PC-3 (cell line): Measurements from ENCODE around the gene AGRN. TPM values are rescaled to one million over a fixed set of nuclear protein-coding genes. Genes with fewer than 3 reads are reported as not detected.

Source experiments
- ATAC-seq: fragments of 200-7000 bp; cut with Tn5 transposase; 2 replicates; pipeline ENCODE4 v1.9.1; 2020; ENCODE audit warnings: mild to moderate bottlenecking, moderate library complexity
- BruUV-seq: library from RNA; stranded (reverse); fragments of 400-500 nt; replicated peaks from 2 replicates; lab custom pipeline; 2021; lab: Mats Ljungman, UMichigan
- CTCF ChIA-PET: fragments of 300-600 bp; sonication (Branson Sonifier 250); formaldehyde crosslinking; loops from one replicate; lab custom pipeline; 2022; ENCODE audit warnings: antibody characterized with exemption; lab: Charles Lee
- POLR2A ChIA-PET: fragments of 300-600 bp; sonication (Branson Sonifier 250); formaldehyde crosslinking; loops from one replicate; lab custom pipeline; 2022; ENCODE audit warnings: antibody characterized with exemption; ENCODE audit not compliant: unreplicated experiment; lab: Charles Lee
- DNase-seq: peaks from one replicate; pipeline ENCODE4 v3.0.0-alpha.2; 2015
- H2AFZ ChIP-seq: fragments of 300-600 bp; sonication (generic); 2 replicates; pipeline ENCODE4 v1.6.0; 2016; ENCODE audit warnings: antibody characterized with exemption, low read length
- H3F3A ChIP-seq: fragments of 300-600 bp; sonication (generic); one replicate; pipeline ENCODE4 v1.6.0; 2017; ENCODE audit warnings: antibody characterized with exemption, low read length, control low read depth, mild to moderate bottlenecking; ENCODE audit not compliant: unreplicated experiment
- H3K27ac ChIP-seq: fragments of 300-600 bp; sonication (generic); 2 replicates; pipeline ENCODE4 v1.5.1; 2016; ENCODE audit warnings: mild to moderate bottlenecking, low read length
- H3K27me3 ChIP-seq: fragments of 300-600 bp; sonication (generic); 2 replicates; pipeline ENCODE4 v1.6.1; 2016; ENCODE audit warnings: low read length, mixed read lengths
- H3K36me3 ChIP-seq: fragments of 300-600 bp; sonication (generic); 2 replicates; pipeline ENCODE4 v1.6.1; 2016; ENCODE audit warnings: low read depth, mixed run types, low read length, mixed read lengths
- H3K4me1 ChIP-seq: fragments of 300-600 bp; sonication (generic); 2 replicates; pipeline ENCODE4 v1.5.1; 2016; ENCODE audit warnings: low read length; ENCODE audit not compliant: insufficient read depth
- H3K4me2 ChIP-seq: fragments of 300-600 bp; sonication (generic); 2 replicates; pipeline ENCODE4 v1.6.0; 2016; ENCODE audit warnings: low read length
- H3K4me3 ChIP-seq: fragments of 300-600 bp; sonication (generic); 2 replicates; pipeline ENCODE4 v1.5.1; 2016; ENCODE audit warnings: mild to moderate bottlenecking, low read length, mixed read lengths
- H3K79me2 ChIP-seq: fragments of 300-600 bp; sonication (generic); 2 replicates; pipeline ENCODE4 v1.6.1; 2017; ENCODE audit warnings: low read length, mixed read lengths
- H3K9ac ChIP-seq: fragments of 300-600 bp; sonication (generic); 2 replicates; pipeline ENCODE4 v1.6.0; 2016; ENCODE audit warnings: mild to moderate bottlenecking, low read length
- H3K9me2 ChIP-seq: fragments of 300-600 bp; sonication (generic); replicated peaks from 2 replicates; pipeline ENCODE4 v1.6.1; 2016; ENCODE audit warnings: mixed run types, low read length, mixed read lengths
- H3K9me3 ChIP-seq: fragments of 300-600 bp; sonication (generic); 2 replicates; pipeline ENCODE4 v1.6.1; 2016; ENCODE audit warnings: low read length, mixed read lengths
- H4K20me1 ChIP-seq: fragments of 300-600 bp; sonication (generic); 2 replicates; pipeline ENCODE4 v1.6.1; 2016; ENCODE audit warnings: low read length, mixed read lengths
- EZH2 ChIP-seq: fragments of 300-600 bp; sonication (generic); IDR thresholded peaks from one replicate; pipeline ENCODE4 v1.6.1; 2017; ENCODE audit warnings: antibody characterized with exemption, mild to moderate bottlenecking, low read length; ENCODE audit not compliant: unreplicated experiment
- EZH2phosphoT487 ChIP-seq: fragments of 300-600 bp; sonication (generic); IDR thresholded peaks from 2 replicates; pipeline ENCODE4 v1.6.1; 2018; ENCODE audit warnings: mild to moderate bottlenecking, antibody characterized with exemption, low read length, borderline replicate concordance
- intact Hi-C: fragments of 100-400 bp; cut with micrococcal nuclease; formaldehyde crosslinking; loops from 2 replicates; pipeline ENCODE4 v1.9.0; 2023
- total RNA-seq: library from RNA; depleted of rRNA; stranded (reverse); fragments of >200 nt; gene quantifications from 2 replicates; pipeline ENCODE4 v1.2.3, GENCODE V29; 2014
- TF ChIP-seq, protein P1 (sequence below): fragments of 300-600 bp; sonication (generic); conservative IDR thresholded peaks from 2 replicates; pipeline ENCODE4 v1.5.1; 2017; ENCODE audit warnings: antibody characterized with exemption, low read depth, mild to moderate bottlenecking, low read length

The AGRN gene
- total RNA-seq, 1 experiment from 2014 or later = 273 TPM

DNA sequence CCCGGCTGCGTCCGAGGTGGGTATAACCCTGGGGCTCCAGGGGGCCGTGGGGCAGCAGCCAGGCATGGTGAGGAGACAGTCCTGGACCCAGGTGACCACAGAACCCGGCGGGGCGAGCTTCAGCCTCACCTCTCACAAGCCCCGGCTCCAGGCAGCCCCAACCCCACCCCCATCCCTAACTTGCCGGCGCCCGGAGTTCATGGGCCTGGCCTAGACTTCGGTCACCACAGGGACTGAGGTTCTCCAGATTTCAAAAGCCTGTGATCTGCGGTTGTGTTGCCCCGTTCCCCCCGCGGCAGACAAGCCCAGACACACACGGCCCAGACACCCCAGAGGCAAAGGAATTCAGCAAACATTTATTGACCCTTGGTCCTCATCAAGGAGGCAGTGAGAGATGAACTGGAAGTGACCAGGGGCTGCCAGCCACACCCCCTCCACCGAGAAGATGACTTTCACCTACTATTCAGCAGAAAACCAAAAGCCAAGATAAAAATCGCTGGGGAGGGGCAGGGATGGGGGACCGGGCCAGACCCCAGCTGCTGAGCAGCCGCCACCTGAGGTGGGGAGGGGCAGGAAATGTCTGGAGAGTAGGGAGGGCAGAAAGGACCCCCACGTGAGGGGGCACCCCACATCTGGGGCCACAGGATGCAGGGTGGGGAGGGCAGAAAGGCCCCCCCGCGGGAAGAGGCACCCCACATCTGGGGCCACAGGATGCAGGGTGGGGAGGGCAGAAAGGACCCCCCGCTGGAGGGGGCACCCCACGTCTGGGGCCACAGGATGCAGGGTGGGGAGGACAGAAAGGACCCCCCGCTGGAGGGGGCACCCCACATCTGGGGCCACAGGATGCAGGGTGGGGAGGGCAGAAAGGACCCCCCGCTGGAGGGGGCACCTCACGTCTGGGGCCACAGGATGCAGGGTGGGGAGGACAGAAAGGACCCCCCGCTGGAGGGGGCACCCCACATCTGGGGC, 24.0 kb upstream of the AGRN start:
- H3F3A ChIP-seq = no peaks in the 10 kb centered on the region
- H3K27ac ChIP-seq = no peak overlapping the region
- no peaks in the 10 kb centered on the region for H3K9me2 ChIP-seq
- BruUV-seq = no TSS peak
- H3K27me3 ChIP-seq = no peaks in the 10 kb centered on the region
- H2AFZ ChIP-seq = no peak overlapping the region
- no peak overlapping the region for H3K9ac ChIP-seq
- DNase-seq = no peak
- intact Hi-C loops = no loop called here
- H3K4me1 ChIP-seq = peaks cover 3% of the 10 kb centered on the region; the same call in 1 of the 2 replicates
- TF ChIP-seq, protein P1, sequence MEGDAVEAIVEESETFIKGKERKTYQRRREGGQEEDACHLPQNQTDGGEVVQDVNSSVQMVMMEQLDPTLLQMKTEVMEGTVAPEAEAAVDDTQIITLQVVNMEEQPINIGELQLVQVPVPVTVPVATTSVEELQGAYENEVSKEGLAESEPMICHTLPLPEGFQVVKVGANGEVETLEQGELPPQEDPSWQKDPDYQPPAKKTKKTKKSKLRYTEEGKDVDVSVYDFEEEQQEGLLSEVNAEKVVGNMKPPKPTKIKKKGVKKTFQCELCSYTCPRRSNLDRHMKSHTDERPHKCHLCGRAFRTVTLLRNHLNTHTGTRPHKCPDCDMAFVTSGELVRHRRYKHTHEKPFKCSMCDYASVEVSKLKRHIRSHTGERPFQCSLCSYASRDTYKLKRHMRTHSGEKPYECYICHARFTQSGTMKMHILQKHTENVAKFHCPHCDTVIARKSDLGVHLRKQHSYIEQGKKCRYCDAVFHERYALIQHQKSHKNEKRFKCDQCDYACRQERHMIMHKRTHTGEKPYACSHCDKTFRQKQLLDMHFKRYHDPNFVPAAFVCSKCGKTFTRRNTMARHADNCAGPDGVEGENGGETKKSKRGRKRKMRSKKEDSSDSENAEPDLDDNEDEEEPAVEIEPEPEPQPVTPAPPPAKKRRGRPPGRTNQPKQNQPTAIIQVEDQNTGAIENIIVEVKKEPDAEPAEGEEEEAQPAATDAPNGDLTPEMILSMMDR = no peak
- peaks cover 22% of the 10 kb centered on the region for H4K20me1 ChIP-seq
- H3K4me2 ChIP-seq = no peak overlapping the region
- H3K36me3 ChIP-seq = peaks cover 3% of the 10 kb centered on the region
- peaks cover 28% of the 10 kb centered on the region for H3K79me2 ChIP-seq
- ChIA-PET POLR2A (interaction anchor here (0.5 to 0.6 kb wide), 2 partner anchors 11 to 20 kb away, joined by 3 to 6 read pairs; no protein-coding TSS in a partner anchor), CTCF (no interaction called here)
- no peak overlapping the region for H3K4me3 ChIP-seq
- ATAC-seq = no peak
- no peaks in the 10 kb centered on the region for H3K9me3 ChIP-seq

DNA sequence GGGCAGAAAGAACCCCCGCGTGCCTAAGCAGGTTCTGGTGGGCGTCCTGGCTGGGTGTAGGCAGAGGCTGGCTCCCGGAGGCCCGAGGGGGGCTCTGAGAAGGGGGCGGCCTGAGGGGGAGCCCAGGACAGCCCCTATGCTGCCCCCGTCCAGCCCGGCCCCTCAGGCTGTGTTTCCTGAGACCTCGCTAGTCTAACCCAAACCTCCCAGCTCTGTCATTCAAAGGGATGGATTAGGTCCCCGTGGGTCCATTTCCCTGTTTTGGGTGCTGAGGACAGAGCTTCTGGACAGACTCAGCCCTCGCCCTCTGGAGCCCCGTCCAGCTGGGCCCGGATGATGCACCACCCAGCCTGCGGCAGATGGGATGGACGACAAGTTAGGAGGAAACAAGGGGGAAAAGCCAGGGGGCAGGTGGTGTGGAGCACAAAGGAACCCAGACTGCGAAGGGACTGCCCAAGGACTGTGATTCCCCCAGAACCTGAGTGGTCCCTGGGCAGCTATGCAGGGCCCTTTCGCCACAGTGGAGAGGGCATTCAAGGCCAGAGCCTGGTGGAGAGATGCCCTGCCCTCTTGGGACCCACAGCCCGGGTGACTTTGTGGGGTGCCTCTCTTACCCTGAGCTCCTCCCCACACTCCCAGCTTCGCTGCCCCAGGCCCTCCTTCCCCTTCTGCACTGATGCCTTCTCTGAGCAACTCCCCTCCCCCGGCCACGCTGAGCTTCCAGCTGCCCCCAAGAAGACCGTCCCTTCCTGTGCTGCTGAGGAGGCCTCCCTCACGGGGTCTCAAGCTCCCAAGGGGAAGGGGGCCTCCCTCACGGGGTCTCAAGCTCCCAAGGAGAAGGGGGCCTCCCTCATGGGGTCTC, 22.8 kb upstream of the AGRN start:
- no peak for DNase-seq
- no peak for ATAC-seq
- H3K27ac ChIP-seq = no peak overlapping the region
- H4K20me1 ChIP-seq = peaks cover 22% of the 10 kb centered on the region
- intact Hi-C loops = no loop called here
- no peaks in the 10 kb centered on the region for H3F3A ChIP-seq
- H2AFZ ChIP-seq = no peak overlapping the region
- TF ChIP-seq EZH2phosphoT487 (no peak), EZH2 (no peak)
- TF ChIP-seq, protein P1 = no peak
- H3K9ac ChIP-seq = no peak overlapping the region
- peak overlapping the region; percentile 93 for H3K4me2 ChIP-seq
- H3K27me3 ChIP-seq = no peaks in the 10 kb centered on the region
- H3K9me2 ChIP-seq = no peaks in the 10 kb centered on the region
- peaks cover 37% of the 10 kb centered on the region for H3K79me2 ChIP-seq
- ChIA-PET CTCF (no interaction called here), POLR2A (interaction anchor here (0.5 to 0.6 kb wide), 2 partner anchors 10 to 19 kb away, joined by 3 to 6 read pairs; no protein-coding TSS in a partner anchor)
- H3K4me3 ChIP-seq = peak overlapping the region; percentile 93; the same call in 1 of the 2 replicates
- no peaks in the 10 kb centered on the region for H3K9me3 ChIP-seq
- BruUV-seq = TSS peak; percentile 21
- peaks cover 4% of the 10 kb centered on the region; the same call in 1 of the 2 replicates for H3K4me1 ChIP-seq
- H3K36me3 ChIP-seq = peaks cover 3% of the 10 kb centered on the region
